GM19455 (cell line): ENCODE results near the gene GPC6.
"Not testable (repeated sequence)": the region's sequence is repeated elsewhere in the genome, so short reads cannot be mapped to it uniquely, and the experiment has no call there.

Source experiments
- ATAC-seq: cut with Tn5 transposase; IDR thresholded peaks from one replicate; pipeline ENCODE4 v1.9.1; 2021; ENCODE audit not compliant: unreplicated experiment

The GPC6 gene

GRCh38 chr13:93422980-93423543 lies 196.5 kb downstream of the GPC6 start:
- ATAC-seq, result no peak

DNA sequence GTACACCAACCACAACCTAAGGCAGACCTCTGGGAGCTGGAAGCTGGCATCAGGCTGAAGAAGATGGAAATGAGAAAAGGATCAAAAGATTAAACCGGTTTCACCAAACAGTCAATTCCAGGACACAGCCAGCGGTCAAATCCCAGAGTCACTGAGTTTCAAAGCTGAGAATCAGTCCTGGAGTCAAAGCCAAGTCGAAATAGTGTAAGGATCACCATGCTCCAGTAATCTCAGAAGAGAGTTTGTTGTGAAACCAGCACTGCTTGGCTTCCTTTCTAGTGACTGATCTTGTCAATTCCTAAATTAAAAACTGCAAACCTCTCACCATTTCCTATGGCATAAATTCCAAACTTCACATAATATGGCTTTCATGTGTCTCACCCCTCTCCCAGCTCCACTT lies 198.8 kb downstream of the GPC6 start:
- no peak for ATAC-seq

- ATAC-seq, result no peak
Observed at GRCh38 chr13:93430381-93430780, 203.8 kb downstream of the GPC6 start.

DNA sequence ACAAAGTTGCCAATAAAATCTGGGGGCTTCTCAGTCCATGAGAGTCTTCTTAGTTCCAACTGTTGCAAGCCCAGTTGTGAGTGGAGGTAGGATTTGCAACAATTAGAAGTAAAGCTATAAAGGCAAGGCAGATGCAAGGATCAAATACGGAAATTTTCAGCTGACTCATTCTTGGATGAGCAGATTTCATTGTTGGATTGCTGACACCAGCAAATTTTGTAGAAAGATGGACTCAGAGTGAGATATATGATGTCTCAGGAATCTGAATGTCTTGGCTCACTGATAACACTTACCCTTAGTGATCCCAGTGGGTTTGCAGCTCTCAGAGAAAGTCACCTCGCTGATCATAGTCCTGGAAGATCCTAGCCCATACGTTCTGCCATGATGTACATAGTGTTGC lies 209.0 kb downstream of the GPC6 start:
- ATAC-seq, result no peak

GRCh38 chr13:93437081-93437480 lies 210.5 kb downstream of the GPC6 start:
- no peak for ATAC-seq

DNA sequence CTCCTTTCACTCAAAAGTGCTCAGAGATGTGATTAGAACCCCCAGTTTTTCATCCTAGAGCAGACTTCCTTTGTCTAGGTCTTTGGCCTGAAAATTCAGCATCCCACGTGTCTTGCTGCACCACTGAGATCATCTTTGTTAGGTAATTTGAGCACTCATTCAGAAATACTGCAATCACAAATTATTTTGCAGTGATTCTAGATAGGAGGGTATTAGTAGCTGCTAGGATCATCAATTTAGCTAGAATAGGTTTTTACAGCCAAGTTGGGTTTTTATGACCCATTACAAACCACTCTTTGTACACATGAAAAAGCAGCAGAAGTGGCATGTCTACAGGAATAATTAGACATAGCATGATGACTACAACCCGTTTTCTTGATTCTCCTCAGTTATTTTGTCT lies 219.6 kb downstream of the GPC6 start:
- no peak for ATAC-seq

- ATAC-seq, result no peak
Observed at GRCh38 chr13:93450191-93450621, 223.6 kb downstream of the GPC6 start.

DNA sequence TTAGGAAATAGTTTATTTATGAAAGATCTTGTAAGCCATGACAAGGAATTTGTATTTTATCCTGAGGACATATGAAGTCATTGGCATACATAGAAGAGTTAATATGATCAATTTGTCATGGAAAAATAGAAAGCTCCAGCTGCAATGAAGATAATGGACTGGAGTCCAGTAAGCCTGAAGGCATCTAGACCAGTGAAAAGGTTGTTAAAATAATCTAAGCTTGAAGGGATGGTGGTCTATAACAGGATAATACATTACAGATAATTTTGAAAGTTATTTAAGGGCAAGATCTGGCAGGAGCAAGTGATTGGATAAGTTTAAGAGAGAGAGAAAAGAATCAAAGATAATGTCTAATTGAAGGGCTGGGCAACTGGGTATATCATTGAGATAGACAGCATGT lies 224.2 kb downstream of the GPC6 start:
- no peak for ATAC-seq

GRCh38 chr13:93454676-93455235 lies 228.1 kb downstream of the GPC6 start:
- not testable (repeated sequence) for ATAC-seq

DNA sequence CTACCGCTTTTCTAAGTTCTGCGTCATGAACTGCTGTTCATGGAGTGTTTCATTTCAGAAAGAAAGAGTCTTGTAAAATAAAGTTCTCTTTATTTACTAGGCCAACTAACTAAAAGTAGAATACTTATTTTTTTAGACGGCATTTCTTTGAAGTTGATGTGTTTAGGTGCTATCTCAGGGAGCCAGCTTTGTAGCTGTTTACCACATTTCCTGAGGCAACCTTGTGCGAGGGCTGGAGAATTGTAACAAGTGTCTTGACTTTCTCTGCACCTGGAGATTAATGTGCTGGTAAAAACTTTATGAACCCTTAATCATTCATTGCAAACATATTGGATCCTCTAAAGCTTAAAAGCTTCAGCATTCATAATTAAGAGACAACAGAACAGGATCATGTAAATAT lies 229.3 kb downstream of the GPC6 start:
- no peak for ATAC-seq

GRCh38 chr13:93460005-93460404 lies 233.4 kb downstream of the GPC6 start:
- no peak for ATAC-seq

GRCh38 chr13:93462151-93462550 lies 235.5 kb downstream of the GPC6 start:
- ATAC-seq, result no peak

DNA sequence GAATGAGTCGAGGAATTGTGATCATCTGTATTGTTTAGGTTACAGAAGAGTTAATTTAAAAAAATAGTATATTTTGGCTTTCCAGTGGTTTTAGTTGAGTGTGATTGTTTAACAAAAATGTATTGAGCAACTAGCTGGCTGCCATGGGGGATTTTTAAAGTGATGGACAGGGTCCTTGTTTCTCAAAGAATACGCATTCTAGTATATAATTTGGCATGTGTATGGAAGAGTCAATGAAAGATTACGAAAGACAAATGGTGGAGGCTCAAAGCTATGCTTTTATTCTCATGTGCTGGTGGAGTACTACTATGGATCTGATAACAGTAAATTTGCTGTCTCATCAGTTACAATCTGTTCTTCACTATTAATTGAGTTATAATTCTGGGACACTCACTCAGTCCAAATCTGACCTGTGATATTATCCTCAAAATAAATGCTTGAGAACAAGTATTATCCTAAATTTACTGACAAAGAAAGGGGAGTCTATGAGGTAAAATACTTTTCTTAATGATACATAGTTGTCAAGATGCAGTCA lies 240.0 kb downstream of the GPC6 start:
- ATAC-seq, result no peak

DNA sequence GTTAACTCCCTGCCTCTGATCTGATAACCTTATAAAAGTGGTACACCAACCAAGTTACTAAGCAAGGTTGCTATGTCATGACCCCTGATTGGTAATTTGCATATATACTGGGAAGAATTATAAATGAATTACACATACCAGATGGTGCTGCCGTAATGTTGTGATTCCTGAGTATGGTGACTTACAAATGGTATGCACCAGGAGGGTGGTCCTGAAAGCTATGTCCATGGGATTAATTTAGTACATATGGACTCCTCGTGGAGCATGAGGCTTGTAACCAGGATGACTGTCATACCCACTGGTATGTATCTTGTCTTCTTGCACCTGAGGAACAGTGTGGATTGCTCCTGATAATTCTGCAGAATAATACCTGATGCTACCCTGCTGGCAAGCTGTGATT lies 240.6 kb downstream of the GPC6 start:
- ATAC-seq, result no peak

DNA sequence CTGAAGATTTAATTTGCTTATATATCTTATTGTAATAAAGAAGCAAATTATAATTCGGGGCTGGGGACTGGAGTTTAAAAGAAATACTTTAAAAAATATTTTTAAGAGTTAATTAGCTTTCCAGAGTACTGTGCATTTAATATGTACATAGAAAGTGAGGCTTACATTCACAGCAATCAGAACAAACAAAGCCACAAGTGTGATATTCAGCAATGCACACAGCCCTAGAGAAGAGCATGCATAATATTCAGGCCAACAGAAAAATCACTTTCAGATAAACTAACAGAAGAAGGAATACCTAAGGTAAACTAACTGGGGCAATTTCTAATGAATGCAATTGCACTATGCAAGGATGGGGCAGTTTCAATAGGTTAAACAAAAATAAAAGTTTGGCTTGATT lies 241.8 kb downstream of the GPC6 start:
- no peak for ATAC-seq

DNA sequence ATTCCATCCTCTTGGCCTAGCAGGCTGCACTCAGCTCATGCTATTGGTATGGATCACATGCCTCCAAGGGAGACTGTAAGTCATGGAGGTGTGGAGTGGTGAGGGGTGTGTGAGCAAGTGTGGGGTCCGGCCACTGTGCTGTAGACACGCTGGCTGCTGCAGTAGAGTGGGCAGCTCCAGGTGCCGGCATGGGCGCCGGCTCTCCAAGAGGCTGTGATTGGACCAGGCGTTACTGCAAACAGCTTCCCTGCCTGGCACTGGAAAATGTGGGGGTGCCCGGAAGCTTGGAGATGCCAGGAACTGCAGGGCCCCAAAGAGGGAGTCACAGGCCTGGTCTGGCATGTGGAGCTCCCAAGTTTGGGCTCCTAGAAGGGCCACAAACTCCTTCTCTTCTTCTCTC lies 245.7 kb downstream of the GPC6 start:
- ATAC-seq, result no peak

GRCh38 chr13:93472814-93473296 lies 246.2 kb downstream of the GPC6 start:
- ATAC-seq, result no peak

DNA sequence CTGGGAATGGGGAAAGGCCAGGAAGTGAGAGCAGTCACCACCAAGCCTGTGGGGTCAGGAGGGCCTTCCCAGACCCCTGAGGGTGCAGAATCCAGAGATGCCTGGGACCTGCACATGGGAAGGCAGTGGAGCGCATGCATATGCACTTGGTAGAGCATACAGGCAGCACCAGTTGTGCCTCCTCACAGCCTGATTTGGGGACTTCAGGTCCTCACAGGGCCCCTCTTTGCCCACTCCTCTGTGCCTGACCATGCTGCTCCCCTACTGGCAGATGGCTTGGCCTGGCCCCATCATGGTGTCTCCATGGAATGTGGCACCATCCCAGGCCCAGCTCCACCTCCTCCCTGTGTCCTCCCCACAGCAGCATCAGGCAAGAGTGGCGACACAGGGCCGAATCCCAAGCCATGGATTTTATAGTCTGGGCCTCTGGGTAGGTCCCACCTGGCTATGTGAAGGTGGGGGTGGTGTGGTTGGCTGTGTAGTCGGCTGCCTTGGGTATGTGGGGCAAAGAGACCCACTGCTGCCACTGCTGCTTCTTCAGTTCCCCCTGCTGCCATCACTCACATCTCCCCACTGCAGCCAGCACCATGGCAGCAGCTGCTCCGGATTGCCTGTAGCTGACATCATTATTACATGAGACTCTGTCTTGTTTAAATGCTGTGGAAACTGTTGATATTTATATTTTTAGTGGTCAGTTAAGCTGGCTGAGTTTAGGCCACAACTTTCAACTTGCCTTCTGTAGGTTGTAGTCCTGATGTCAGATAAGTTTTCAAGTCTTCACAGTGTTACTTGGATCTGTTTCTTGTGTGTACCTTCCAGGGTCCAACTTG lies 247.0 kb downstream of the GPC6 start:
- ATAC-seq, result no peak

DNA sequence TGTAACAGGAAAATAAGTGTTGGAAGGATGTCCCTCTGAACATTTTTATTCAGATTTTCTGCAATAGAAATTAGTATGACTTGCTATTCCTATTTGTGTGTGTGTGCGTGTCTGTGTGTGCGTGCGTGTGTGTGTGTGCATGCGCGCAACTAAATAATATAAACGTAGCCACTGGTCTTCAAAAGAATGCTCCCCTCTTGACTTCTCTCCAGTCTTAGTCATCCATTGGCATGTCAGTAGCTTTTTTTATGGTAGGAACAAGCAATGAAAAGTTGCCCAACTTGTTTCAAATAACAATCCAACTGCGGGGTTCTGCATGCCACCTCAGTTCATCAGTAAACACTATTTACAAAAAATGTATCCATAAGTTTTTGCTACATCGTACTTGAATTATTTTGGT lies 249.6 kb downstream of the GPC6 start:
- no peak for ATAC-seq

DNA sequence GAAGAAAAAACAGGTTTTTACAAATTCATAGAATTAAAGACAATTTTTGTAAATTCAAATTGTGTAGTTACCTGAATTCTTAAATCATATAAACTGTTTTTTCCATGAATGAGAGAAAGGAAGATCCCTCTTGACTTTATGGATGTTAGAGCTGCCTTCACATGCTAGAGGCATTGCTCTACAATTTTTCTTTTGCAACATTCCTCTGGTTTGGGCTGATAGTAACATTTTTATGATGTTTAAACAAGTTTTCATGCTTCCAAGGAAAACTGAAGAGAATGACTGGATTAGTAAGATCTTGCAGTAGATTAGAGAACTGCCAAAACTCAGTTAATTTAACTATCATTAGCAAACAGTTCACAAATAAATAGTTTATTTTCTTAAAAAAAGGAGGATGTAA lies 250.6 kb downstream of the GPC6 start:
- ATAC-seq, result no peak

GRCh38 chr13:93480553-93481106 lies 254.0 kb downstream of the GPC6 start:
- ATAC-seq, result no peak

- ATAC-seq, result not testable (repeated sequence)
Observed at GRCh38 chr13:93496117-93496516, 269.5 kb downstream of the GPC6 start.
